ENCODE results near the gene SSTR5. TPM values are rescaled to one million over a fixed set of nuclear protein-coding genes. Genes with fewer than 3 reads are reported as not detected.

SSTR5 gene
- polyA plus RNA-seq, 1 experiment: not detected

DNA sequence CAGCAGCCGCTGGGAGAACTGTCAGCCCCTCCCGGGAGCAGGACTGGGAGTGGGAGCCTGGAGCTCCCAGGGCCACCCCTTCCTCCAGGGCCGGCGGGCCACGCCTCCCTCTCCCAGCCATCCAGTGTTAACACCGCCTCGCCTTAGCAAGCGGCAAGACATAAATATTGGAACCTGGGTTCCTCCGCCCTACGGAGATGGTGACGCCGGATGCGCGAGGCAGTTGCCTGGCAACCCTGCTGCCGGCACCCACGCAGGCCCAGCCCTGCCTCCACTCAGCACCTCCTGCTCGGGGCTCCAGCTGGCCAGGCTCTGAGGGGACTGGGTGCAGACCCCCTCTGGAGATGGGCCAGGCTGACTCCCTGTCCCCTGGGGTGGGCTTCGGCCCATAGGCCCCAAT, 52.9 kb downstream of the SSTR5 start:
- ChIA-PET CTCF (interaction anchor here (0.7 to 1.1 kb wide), 3 partner anchors 19 to 238 kb away, joined by 3 to 4 read pairs (median 3); no protein-coding TSS in a partner anchor), POLR2A (no interaction called here)
- H3K36me3 ChIP-seq (ENCODE audit: control insufficient read depth, insufficient read depth, low read length): no peaks in the 10 kb centered on the region
- H3K4me3 ChIP-seq (ENCODE audit: low read depth, low read length): no peak overlapping the region
- TF ChIP-seq, protein P1, sequence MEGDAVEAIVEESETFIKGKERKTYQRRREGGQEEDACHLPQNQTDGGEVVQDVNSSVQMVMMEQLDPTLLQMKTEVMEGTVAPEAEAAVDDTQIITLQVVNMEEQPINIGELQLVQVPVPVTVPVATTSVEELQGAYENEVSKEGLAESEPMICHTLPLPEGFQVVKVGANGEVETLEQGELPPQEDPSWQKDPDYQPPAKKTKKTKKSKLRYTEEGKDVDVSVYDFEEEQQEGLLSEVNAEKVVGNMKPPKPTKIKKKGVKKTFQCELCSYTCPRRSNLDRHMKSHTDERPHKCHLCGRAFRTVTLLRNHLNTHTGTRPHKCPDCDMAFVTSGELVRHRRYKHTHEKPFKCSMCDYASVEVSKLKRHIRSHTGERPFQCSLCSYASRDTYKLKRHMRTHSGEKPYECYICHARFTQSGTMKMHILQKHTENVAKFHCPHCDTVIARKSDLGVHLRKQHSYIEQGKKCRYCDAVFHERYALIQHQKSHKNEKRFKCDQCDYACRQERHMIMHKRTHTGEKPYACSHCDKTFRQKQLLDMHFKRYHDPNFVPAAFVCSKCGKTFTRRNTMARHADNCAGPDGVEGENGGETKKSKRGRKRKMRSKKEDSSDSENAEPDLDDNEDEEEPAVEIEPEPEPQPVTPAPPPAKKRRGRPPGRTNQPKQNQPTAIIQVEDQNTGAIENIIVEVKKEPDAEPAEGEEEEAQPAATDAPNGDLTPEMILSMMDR (IDR thresholded peaks at IDR 0.05; ENCODE audit: insufficient read depth, low read depth, low read length): no peak
- no peak for DNase-seq (ENCODE audit: low read depth)
- H3K27me3 ChIP-seq (ENCODE audit: control insufficient read depth, insufficient read depth, low read length): no peaks in the 10 kb centered on the region

DNA sequence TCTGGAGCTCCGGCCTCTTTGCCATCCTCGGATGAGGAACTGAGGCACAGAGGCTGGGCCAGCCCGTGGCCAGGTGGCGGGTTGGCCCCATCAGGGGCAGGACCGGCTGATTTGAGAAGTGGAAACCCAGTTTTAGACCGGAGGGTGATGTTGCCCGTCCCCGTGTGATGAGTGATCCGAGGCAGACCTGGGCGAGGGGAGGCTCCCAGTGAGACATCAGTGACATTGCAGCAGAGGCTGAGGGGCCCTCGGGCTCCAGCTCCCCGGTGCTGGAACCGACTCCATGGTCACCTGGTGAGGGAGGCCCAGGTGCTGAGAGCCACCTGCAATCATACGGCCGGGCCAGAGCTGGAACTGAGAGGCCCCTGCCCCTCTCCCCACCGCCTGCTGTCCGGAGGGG, 53.5 kb downstream of the SSTR5 start:
- Histone ChIP-seq H3K27me3 (ENCODE audit: control insufficient read depth, insufficient read depth, low read length) (no peaks in the 10 kb centered on the region), H3K36me3 (ENCODE audit: control insufficient read depth, insufficient read depth, low read length) (no peaks in the 10 kb centered on the region), H3K4me3 (ENCODE audit: low read depth, low read length) (no peak overlapping the region)
- ChIA-PET CTCF (interaction anchor here (1.0 to 1.2 kb wide), 2 partner anchors 20 to 24 kb away, joined by 3 to 4 read pairs; no protein-coding TSS in a partner anchor), POLR2A (no interaction called here)
- TF ChIP-seq, protein P1 (IDR thresholded peaks at IDR 0.05; ENCODE audit: insufficient read depth, low read depth, low read length): no peak
- DNase-seq (ENCODE audit: low read depth): no peak

DNA sequence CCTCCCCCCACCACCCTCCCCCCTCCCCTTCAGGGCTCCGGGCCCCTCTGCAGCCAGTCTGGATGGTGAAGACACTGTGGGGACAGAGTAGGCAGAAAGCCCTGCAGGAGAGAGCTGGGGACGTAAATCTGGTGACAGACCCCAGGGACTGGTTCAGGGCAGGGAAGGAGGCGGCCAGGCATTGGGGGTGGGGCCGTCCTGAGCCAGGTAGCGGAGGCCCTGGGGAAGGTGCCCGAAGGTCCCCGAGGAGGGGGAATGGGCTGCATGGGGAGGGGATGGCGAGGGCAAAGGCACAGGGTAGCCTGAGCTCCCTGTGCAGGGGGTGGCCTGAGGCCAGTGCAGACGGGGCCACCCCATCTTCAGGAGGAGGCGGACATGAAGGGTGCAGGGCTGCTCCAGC, 54.0 kb downstream of the SSTR5 start:
- ChIA-PET CTCF (interaction anchor here (1.0 to 1.2 kb wide), 2 partner anchors 20 to 24 kb away, joined by 3 to 4 read pairs; no protein-coding TSS in a partner anchor), POLR2A (no interaction called here)
- no peak for DNase-seq (ENCODE audit: low read depth)
- TF ChIP-seq, protein P1 (IDR thresholded peaks at IDR 0.05; ENCODE audit: insufficient read depth, low read depth, low read length): no peak
- H3K27me3 ChIP-seq (ENCODE audit: control insufficient read depth, insufficient read depth, low read length): no peaks in the 10 kb centered on the region
- H3K4me3 ChIP-seq (ENCODE audit: low read depth, low read length): no peak overlapping the region
- H3K36me3 ChIP-seq (ENCODE audit: control insufficient read depth, insufficient read depth, low read length): no peaks in the 10 kb centered on the region

DNA sequence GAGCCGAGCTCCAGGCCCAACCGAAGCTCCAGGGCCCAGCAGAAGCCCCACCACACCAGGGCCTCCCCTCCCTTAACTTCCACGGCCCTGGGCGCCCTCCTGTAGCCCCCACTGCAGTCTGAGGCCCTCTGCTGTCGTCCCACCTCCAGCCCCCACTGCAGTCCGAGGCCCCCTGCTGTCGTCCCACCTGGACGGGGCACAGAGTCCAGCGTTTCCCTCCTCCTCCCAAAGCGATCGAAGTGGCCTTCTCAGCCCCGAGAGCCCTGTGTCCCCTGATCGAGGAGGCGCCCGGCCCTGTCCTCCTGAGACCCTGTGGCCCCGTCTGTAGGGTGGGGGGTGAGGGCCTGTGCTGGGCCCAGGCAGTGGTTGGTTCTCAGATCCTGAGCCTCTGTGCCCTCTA, 54.6 kb downstream of the SSTR5 start:
- no peaks in the 10 kb centered on the region for H3K36me3 ChIP-seq (ENCODE audit: control insufficient read depth, insufficient read depth, low read length)
- TF ChIP-seq, protein P1 (IDR thresholded peaks at IDR 0.05; ENCODE audit: insufficient read depth, low read depth, low read length): no peak
- ChIA-PET POLR2A (no interaction called here), CTCF (interaction anchor here (1.2 kb wide), 1 partner anchor 23 kb away, joined by 4 read pairs; no protein-coding TSS in a partner anchor)
- DNase-seq (ENCODE audit: low read depth): no peak
- no peaks in the 10 kb centered on the region for H3K27me3 ChIP-seq (ENCODE audit: control insufficient read depth, insufficient read depth, low read length)
- H3K4me3 ChIP-seq (ENCODE audit: low read depth, low read length): no peak overlapping the region

DNA sequence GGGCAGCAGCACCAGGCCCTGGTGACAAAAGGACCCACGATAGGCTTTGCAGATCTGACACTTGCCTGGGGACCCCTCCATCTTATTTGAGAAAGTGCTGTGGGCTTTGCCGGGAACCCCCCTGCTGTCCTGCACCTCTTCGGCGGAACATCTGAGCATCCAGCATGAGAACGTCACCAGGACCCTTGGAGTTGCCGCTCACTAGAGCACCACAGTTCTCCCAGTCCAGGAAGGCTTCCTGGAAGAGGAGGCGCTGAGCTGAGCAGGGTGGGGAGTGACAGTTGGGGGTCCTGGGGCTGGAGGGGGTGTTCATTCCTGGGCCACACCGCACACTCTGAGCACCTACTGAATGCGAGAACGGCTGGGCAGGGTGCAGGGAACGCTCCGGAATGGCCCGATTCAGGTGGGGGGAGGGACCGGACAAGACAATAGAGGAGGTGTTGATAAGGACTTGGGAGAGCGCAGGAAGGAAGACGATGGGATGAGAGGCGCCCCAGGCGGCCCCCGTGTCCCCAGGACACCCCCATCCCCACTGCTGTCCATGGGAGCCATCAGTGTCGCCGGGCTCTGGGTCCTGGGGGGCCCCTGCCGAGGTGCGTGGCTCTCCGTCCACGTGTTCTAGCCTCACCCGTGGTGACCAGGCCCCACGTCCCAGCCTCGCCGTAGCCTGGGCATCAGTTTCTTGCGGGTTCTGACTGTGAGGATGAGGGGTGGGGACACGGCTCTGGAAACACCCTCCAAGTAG, 55.6 kb downstream of the SSTR5 start:
- no peaks in the 10 kb centered on the region for H3K36me3 ChIP-seq (ENCODE audit: control insufficient read depth, insufficient read depth, low read length)
- H3K4me3 ChIP-seq (ENCODE audit: low read depth, low read length): no peak overlapping the region
- H3K27me3 ChIP-seq (ENCODE audit: control insufficient read depth, insufficient read depth, low read length): no peaks in the 10 kb centered on the region
- TF ChIP-seq, protein P1 (IDR thresholded peaks at IDR 0.05; ENCODE audit: insufficient read depth, low read depth, low read length): no peak
- ChIA-PET CTCF (no interaction called here), POLR2A (no interaction called here)
- DNase-seq (ENCODE audit: low read depth): no peak

Measured in BJ (cell line).